Measurements from ENCODE around the gene CCNY.
A peak's percentile ranks its signal among the peaks of the same experiment; 100 is the strongest.
"Not testable (repeated sequence)": the region's sequence is repeated elsewhere in the genome, so short reads cannot be mapped to it uniquely, and the experiment has no call there.

The CCNY gene

GRCh38 chr10:35493196-35494118 is 157.1 kb downstream of the CCNY start:
- DNase-seq: no peak

- DNase-seq: no peak
These were observed 159.3 kb downstream of the CCNY start for GRCh38 chr10:35495521-35496119.

GRCh38 chr10:35497909-35498308 is 161.6 kb downstream of the CCNY start:
- no peak for DNase-seq

- DNase-seq: no peak
These were observed 162.4 kb downstream of the CCNY start for GRCh38 chr10:35498693-35499092.

- DNase-seq: no peak
These were observed 165.6 kb downstream of the CCNY start for GRCh38 chr10:35501923-35502322.

- DNase-seq: no peak
These were observed 166.4 kb downstream of the CCNY start for GRCh38 chr10:35502692-35503091.

- no peak for DNase-seq
These were observed 167.3 kb downstream of the CCNY start for GRCh38 chr10:35503578-35503977.

- no peak for DNase-seq
These were observed 167.8 kb downstream of the CCNY start for GRCh38 chr10:35504132-35504531.

GRCh38 chr10:35505241-35505873 is 169.0 kb downstream of the CCNY start:
- no peak for DNase-seq

GRCh38 chr10:35506741-35507140 is 170.4 kb downstream of the CCNY start:
- no peak for DNase-seq

- no peak for DNase-seq
These were observed 171.3 kb downstream of the CCNY start for GRCh38 chr10:35507519-35508109.

GRCh38 chr10:35508647-35509046 is 172.3 kb downstream of the CCNY start:
- no peak for DNase-seq

GRCh38 chr10:35510891-35511290 is 174.6 kb downstream of the CCNY start:
- no peak for DNase-seq

GRCh38 chr10:35511647-35512046 is 175.3 kb downstream of the CCNY start:
- DNase-seq: no peak

GRCh38 chr10:35516102-35516670 is 179.9 kb downstream of the CCNY start:
- DNase-seq: no peak

GRCh38 chr10:35517431-35518181 is 181.3 kb downstream of the CCNY start:
- no peak for DNase-seq

- not testable (repeated sequence) for DNase-seq
These were observed 181.9 kb downstream of the CCNY start for GRCh38 chr10:35518187-35518586.

GRCh38 chr10:35520996-35521395 is 184.7 kb downstream of the CCNY start:
- no peak for DNase-seq

- DNase-seq: no peak
These were observed 187.4 kb downstream of the CCNY start for GRCh38 chr10:35523670-35524225.

GRCh38 chr10:35526746-35527145 is 190.4 kb downstream of the CCNY start:
- DNase-seq: no peak

- DNase-seq: no peak
These were observed 195.8 kb downstream of the CCNY start for GRCh38 chr10:35532141-35532540.

- peak; percentile 58 for DNase-seq
These were observed 197.3 kb downstream of the CCNY start for GRCh38 chr10:35533565-35533964.
